NCI-H2029 (cell line): ENCODE results near the gene CAMTA1.

ENCODE experiments used
- DNase-seq: peaks from one replicate; lab custom pipeline; 2025; lab: John Stamatoyannopoulos, UW

Gene CAMTA1

DNA sequence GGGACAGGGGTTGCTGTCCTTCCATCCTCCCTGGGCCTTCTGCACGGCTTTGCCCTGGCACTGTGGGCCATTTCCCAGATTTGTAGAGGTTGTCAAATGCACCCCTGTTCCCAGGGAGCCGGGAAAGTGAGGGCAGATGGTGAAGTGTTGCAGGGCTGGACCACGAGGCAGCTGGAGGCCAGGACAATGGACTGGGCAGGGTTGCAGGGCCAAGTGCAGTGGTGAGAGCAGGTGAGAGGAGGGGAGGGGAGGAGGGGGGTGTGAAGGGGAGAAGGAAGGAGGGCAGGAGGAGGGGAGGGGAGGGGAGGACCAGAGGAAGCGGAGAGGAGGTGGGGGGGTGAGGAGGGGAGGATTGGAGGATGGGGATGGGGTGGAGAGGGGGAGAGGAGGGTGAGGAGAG lies 443.9 kb downstream of the CAMTA1 start:
- DNase-seq: peak; percentile 23

DNA sequence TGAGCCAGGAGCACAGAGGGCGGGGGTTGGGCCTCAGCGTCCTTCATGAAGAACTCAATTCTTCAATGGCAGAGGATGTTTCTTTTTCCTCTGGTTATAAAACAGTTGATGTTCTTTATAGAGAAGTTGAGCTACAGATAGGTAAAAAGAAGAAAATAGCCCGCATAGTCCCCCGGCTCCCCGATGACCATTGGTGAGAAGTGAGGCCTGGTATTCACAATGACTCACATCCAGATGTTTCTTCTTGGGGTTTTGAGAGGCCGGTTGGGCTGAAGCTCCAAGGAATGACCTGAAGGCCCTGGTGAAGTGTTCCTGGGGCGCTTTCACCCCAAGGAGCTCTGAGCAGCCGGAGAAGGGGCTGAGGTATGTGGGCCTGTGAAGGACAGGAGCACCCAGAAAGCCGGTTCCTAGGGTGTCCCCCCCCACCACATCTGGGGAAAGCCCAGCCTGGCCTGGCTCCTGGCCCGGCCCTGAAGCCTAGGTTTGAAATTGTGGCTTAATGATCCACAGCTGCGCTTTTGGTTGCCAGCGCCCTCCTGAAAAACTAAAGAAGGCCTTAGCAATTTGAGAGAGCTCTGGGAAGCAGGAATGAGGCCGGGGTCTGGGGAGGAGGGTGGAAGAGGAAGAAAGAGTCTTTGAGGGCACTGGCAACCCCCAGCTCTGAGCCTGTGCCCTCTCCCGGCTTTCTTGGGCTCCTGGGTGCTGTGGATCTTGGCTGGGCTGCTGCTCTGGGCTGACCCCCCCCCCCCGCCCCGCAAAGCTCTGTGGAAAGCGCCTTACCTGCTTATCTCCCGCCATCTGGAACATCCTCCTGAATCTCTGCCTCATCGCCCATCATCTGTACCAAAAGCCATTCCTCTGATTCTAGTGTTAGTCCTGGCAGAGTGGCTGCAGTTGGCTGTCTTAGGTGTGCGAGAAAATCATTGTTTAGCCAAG lies 444.7 kb downstream of the CAMTA1 start:
- DNase-seq: no peak

DNA sequence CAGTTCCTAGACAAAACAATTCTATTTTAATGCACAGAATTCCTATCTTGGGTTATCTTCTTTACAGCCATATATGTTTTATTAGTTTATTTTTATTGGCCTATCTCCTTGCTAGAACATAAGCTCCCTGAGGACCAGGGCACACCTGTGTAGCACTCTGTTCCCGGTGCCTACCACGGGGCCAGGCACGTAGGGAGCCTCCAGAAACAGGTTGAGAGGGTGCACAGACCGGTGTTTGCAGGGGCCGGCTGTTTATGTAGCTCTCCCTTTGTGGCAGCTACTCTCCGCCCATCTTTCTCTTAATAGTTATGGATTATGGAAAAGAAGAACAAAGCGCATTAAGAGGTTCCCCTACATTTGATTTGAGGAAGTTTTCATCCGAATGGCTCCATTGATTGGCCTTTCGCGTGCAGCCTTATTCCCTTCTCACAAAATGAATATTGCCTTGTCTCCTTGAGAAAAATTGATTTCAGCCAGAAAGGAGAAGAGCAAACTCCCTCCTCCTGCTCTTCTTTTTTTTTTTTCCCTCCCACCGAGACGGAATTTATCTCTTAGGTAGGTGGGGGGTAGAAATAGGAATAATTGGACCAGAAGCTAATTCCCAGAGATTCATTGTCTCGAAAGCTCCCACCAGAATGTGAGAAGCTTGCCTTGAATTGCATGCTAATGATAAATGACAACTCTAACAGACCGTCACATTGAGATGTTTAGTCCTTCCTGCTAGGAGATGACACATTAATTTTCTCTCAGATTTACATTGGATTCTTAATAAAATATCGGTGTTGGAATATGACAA lies 447.4 kb downstream of the CAMTA1 start:
- DNase-seq: no peak

DNA sequence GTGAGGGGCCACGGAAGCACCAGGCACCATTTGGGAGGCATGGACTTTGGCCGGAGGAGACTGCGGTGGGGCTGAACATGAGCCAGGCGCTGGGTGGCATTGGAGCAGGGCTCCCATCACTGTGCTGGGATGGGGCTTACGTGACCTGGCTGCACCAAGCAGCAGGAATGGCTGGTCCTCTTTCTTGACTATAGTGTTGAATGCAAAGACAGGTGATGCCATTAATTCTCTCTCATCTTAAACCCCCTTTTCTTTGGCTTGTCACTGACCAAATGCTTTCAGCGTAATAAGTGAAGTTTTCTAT lies 447.9 kb downstream of the CAMTA1 start:
- no peak for DNase-seq

DNA sequence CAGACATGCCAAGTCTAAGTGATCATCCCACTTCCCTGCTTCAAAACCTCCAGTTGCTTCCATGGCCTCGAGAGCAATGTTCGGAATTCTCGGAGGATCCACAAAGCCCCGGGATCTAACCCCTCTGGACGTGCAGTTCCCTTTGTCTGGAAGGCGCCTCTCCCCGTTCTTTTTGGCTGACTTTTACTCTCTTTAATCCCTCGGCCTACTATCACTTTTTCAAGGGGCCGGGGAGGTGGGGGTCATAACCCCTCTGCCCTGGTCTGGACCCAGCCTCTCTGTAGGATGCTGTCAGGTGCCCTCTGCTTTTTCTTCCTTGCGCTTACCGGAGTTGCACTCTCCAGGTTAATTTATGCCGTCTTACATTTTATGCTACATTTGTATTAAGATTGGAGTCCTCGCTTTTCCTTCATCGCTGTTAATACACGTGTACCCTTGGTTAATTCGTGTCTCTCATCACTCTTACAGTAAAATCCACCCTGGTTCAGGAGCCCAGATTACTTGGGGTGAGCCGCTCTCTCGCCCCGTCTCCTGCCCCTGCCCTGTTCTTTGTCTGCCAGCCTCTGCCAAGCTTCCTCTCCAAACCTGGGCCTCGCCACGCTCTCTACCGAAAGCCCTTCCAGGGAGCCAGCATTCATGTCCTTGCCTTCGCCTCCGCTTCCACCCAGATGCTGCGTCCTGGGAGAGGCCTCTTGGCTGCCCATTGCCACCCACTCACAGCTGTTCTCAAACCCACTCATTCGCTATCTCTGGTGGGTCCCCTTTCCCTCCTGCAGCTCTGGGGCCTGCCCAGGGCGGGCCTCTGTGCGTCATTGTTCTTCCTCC lies 448.6 kb downstream of the CAMTA1 start:
- DNase-seq: no peak

DNA sequence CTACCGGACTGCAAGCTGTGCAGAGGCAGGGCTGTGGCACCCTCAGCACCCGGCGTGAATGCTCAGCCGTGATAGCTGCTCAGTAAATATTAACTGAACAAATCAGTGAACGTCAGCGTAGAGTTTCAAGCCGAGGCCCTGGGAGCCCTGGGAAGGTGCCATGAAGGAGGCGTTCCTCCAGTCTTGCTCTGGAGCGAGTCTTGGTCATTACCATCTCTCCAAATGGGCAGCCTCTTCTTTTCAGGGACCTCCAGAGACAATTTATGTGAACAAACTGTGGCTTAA lies 449.2 kb downstream of the CAMTA1 start:
- DNase-seq: no peak

DNA sequence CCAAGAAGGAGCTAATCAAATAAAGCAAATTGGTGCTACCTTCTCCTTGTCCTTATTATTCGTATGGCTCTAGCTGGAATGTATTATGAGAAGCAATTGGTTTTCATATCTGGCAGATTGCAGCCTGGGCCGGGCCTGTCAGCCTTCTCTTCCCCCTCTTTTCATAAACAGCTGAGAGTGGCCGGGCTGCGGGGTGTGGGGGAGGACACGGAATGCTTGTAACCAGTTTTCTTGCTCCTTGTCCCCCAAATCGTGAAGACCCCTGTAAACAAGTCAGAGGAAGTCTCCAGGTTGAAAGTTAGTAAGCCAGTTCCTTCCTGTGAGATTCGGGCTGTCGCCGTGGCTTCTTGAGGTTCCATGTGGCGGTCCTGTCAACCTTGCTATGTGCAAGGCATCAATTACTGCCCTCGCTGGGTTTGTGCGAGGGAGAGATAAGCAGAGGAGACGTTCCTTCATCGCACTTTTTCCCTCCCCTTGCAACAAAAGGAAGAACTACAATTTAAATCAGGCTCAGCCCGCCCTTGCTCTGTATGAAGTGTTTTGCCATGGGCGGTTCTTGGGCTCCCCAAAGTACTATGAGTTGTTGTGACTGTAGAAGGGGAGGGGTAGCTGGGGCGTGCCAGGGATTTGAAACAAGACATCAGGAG lies 450.7 kb downstream of the CAMTA1 start:
- no peak for DNase-seq

DNA sequence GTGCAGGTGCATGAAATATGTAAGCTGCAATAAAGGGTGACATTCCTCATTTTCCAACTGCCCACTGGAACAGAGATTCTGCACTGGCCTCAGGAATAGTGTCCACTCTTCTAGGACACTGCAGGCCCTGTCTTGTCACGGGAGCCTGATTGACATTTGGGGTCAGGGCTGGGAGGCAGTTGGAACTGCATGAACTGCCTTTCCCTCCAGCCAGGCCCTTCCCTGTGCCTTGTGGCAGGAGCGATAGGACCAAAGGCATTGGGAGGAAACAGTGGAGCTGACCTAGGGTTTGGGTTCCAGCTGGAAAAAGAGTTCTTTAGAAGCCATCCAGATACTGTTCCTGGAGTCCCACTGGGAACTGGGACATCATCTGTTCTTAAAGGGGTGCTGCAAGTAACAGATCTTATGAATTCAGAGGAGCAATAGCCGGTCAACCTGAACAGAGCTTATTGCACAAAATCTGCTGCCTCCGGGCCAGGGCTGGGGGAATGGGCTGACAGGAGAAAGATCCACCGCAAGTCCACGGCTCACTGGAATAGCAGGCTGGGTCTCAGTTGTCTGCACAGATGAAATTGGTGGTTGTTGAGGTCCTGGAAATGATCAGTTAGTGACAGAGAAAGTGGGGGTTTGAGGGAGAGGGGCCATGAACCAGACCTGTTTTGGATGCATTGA lies 451.7 kb downstream of the CAMTA1 start:
- no peak for DNase-seq

DNA sequence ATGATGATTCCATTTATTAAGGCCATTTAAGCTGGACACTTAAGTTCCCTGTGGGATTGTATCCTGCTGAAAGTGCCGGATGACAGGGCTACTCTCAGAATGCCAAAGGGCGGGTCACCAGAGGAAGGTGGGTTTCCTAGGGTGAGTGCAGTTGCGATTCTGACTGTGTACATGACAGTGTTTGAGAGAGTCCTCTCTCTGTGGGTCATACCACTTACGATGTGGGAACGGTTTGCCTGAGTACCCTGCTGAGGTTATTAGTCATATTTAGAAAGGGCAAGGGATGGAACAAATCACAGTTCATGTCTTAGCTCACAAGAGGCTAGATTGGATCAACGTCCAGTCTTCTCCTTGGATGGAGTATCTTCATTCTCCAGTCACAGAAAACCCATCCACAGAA lies 461.9 kb downstream of the CAMTA1 start:
- DNase-seq: no peak

DNA sequence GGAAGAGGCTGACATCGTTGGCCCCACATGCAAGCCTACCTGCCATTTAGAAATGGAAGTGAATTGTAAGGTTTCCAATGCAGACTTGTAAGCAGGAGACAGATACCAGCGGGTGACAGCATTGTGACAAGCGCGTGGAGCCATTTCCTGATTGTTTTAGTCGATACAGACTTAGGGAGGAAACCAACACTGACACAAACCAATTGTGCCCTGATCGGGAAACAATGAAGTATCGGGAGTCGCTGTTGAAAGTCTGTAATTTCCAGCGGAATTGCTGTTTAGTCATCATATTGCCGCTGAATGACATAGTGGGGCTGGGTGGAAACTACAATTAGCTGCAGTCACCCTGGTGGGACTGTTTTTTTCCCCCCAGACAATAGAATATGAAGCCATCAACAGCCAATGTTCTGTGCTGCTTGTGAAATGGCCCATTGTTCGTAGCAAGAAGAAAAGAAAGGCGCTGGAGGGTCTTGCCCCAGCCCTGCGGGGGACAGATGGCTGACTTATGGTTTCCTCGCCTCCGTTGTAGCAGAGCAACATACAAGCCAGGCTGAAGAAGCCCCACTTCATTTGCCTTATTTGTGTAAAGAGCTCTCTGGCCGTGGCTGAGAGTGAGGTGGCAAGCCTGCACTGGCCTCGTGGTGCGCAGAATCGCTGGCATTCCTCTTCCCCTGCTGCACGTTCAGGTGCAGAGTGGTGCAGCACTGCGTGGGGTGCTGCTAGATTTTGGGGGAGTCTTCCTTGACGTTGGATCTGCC lies 462.7 kb downstream of the CAMTA1 start:
- no peak for DNase-seq

DNA sequence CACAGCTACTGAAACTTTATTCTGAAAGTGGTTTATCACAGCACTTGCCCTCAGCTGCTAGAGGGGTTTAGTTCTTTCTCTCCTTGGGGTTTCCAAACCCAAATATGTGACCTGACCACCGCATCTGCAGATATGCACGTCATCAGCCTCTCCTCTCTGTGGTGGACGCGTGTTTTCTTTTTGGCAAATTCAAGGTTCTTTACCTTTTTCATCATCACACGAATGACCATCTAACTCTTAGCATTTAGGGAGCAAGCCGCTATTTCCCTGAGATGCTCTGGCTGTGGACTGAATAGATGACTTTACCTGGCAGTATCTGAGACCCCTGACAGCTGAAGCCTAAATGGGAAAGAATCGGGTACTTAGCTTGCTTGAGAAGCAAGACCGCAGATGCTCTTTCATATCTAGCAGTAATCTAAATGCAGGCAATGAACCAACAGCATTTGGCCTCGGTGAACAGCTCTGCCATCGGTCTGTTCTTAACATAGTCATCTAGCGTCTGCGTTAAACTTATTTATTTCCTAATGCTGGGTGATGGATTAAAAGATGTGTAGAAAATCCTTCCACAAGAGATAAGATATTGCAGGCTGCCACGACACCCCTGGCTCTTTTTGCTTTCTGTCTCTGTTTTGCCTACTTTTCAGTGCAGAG lies 463.4 kb downstream of the CAMTA1 start:
- no peak for DNase-seq

DNA sequence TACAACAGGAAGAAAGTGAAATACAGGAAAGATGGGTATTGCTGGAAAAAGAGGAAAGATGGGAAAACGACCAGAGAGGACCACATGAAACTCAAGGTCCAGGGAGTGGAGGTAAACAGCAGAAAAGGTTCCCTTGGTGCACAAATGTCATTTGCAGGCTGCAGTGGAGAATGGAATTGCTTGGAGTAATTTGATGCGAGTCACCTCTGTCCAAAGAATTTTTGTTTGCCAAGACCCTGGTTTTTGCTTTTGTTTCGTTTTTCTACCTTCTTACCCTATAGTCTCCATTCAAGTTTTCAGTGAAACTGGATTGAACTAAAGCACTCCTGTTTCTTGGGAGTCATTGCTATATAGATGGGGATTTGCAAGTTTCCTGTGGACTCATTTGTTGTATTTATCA lies 464.3 kb downstream of the CAMTA1 start:
- DNase-seq: no peak

DNA sequence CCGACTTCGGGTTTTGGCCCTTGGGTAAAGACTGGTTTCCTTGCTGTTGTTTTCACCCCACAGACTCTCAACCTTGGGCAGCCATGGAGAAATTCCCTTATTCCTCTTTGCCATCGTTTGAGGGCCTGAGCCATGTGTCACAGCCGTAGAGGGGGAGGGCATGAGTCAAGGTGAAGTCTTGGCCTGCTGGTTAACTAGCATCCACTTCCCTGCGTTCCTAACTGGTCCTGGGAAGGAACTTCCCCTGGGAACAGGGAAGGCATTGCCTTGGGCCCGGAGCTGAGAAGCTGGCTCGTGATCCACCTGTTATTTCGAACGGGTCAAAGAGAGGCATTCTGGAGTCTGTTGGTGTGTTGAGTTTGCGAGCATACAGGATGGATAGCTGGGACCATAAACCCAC lies 464.9 kb downstream of the CAMTA1 start:
- no peak for DNase-seq

DNA sequence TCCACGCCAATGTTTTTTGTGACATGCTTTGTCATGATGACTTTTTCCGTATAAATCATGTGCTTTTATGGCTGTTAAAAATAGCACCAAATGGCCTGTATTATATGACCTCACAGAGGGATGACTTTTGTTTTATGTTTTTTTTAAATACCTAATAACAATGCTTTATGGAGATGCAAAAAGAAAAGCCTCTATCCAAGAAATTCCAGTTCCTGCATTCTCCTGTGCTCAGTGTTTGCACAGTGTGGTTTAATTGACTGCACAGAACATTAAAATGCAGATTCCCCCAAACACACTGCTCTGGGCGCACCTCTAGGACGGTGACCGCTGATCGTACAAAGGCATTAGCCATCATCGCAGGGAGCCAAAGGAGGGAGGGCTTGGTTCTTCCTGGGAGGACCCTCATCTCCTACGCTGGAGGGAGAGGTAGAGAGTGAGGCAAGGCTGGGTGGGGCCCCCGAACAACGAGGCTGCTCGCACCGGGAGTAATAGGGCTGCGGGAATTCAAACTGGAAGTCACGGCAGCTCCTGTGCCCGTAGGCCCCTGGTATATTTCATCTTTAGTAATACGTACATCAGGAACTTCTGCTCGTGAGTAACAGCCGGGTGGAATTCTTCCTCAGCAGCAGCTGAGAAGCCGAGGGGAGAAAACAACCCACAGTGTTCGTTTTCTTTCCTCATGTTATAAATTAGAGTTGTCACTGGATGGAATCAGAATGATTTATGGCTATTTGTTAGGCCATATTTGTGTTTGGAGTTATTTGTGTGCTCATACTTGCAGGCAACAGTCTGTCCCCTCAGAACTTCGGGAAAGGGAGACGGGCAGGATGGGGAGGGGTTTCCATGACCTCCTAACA lies 465.6 kb downstream of the CAMTA1 start:
- no peak for DNase-seq

DNA sequence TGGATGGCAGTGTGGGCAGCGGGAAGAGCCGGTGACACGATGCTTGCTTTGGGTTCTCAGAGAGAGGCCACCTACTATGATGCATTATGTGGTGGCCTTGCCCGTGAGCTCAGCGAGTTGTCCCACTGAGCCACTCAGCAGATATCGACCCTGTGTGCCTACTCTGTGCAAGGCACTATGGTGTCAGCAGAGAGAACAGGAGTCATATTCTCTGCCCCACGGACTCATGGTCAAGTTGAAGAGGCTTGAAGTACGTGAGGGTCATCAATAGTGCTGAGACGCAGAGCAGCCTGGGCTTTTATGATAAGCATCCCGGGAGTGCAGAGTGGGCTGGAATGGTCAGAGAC lies 466.2 kb downstream of the CAMTA1 start:
- DNase-seq: no peak

DNA sequence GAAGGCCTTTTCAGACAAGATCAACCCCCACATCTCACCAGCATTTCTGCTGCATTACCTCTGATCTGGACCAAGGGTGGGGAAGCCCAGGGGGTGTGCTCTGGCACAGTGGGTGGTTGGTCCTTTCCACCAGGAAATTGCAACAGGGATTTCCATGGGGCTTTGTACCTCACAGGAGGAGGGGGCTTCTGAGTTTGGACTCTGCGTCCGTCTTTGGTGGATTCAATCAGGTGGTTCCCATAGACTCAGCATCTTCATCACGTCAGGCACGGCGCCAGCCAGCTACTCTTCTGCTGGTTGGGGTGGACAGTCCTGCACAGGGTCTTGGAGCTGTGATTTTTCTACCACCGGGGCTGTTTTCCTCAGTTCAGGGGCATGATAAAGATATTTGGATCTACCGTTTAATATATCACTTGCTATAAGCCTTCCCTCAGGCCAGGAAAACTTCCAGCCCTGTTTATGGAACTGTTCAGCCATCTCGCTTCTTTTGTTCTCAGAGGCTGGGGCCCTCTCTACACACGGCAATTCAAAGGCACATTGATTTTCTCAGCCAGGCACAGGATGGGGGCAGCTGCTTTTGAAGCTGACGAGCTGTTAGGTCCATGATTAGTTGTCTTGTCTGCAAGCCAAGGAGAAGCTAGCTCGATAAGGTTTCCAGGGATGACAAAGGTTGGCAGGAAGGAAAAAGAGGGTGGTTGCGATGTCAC lies 467.3 kb downstream of the CAMTA1 start:
- no peak for DNase-seq

DNA sequence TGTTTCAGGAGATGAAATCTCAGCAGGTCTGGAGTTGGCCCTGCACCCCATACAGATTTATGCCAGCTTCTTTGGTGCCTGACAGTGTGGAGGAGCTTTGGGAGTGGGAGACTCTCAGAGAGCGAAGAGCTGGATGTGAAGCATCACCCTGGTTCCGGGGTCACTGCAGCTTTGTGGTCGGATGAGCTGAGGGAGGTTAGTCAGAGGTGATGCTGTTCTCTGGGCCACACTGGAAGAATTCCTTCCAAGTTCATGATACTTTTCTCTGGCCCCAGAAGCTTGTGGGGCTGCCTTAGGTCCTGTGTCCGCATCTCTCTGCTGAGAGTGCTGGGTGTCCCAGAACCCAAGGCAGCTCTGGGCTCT lies 467.8 kb downstream of the CAMTA1 start:
- no peak for DNase-seq

DNA sequence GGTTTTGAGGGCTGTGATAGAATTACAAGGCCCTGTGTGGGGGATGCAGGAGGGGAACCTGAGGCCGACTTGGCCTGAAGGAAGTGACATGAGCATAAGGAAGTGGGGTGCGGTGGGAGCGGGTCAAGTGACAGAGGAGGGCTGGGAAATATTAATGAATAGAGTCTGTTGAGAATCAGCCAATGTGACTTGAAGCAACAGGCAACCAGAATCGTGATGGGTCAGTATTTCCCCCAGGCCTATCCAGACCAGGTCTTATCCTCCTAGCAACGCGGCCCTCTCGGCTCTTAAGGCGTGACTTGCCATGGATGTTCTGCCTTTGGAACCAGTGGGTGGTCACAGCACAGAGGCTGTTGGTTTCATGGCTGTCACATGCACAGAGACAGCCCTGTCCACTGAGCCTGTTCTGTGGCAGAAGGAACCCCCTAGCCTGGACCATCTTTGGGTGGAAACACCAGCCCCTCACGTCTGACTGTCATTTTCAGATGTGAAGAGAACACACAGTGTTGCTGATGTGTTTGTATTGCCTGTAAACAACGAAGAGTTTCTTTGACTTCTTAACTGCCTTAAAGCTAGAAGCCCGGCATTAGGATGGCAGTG lies 468.8 kb downstream of the CAMTA1 start:
- DNase-seq: no peak
